Measurements from ENCODE around the gene ITCH.
A peak's percentile ranks its signal among the peaks of the same experiment; 100 is the strongest.
"Not testable (repeated sequence)": the region's sequence is repeated elsewhere in the genome, so short reads cannot be mapped to it uniquely, and the experiment has no call there.

Gene ITCH

GRCh38 chr20:34495307-34495706 lies 132.2 kb downstream of the ITCH start:
- CTCF ChIA-PET = no interaction called here
- H3K36me3 ChIP-seq (ENCODE audit: control insufficient read depth in 4 of 4, insufficient read depth in 4 of 4, low read length in 3 of 4) = peaks cover 18 to 65% (median 31%) of the 10 kb centered on the region in 4 experiments
- POLR2A ChIA-PET = interaction anchor here (0.6 kb wide), 1 partner anchor 238 kb away, joined by 3 read pairs; no protein-coding TSS in a partner anchor
- no peak overlapping the region for H3K27ac ChIP-seq (ENCODE audit: insufficient read depth in 1 of 2, low read depth in 1 of 2, low read length in 2 of 2, poor library complexity in 1 of 2, severe bottlenecking in 2 of 2)
- H3K9me3 ChIP-seq (ENCODE audit: control extremely low read depth in 1 of 5, control insufficient read depth in 4 of 5, insufficient read depth in 2 of 5, low read depth in 1 of 5, low read length in 4 of 5) = peaks cover 0 to 13% (median 4%) of the 10 kb centered on the region in 5 experiments
- no peak overlapping the region for H3K4me3 ChIP-seq (ENCODE audit: control insufficient read depth in 1 of 7, extremely low read depth in 1 of 7, insufficient read depth in 4 of 7, low read depth in 2 of 7, low read length in 6 of 7)
- no peak for DNase-seq
- no peaks in the 10 kb centered on the region for H3K4me1 ChIP-seq (ENCODE audit: control extremely low read depth in 1 of 4, control insufficient read depth in 4 of 4, insufficient read depth in 4 of 4, low read length in 3 of 4)
- 100% methylated on average over 3 of the region's 7 CpGs for WGBS (ENCODE audit: insufficient coverage)
- H3K27me3 ChIP-seq (replicated peaks in 2 of 5; ENCODE audit: control insufficient read depth in 4 of 5, insufficient read depth in 5 of 5, low read length in 4 of 5) = no peaks in the 10 kb centered on the region

GRCh38 chr20:34495916-34496315 lies 132.8 kb downstream of the ITCH start:
- ChIA-PET CTCF (interaction anchor here (1.0 kb wide), 1 partner anchor 27 kb away, joined by 3 read pairs; no protein-coding TSS in a partner anchor), POLR2A (no interaction called here)
- peak in 2 of 3 donors; percentile 54 to 64 for DNase-seq
- peaks cover 0 to 19% (median 7%) of the 10 kb centered on the region in 5 experiments for H3K9me3 ChIP-seq (ENCODE audit: control extremely low read depth in 1 of 5, control insufficient read depth in 4 of 5, insufficient read depth in 2 of 5, low read depth in 1 of 5, low read length in 4 of 5)
- WGBS (ENCODE audit: insufficient coverage) = no CpG with 5 or more reads among the region's 1 CpG
- peaks cover 15 to 66% (median 32%) of the 10 kb centered on the region in 4 experiments for H3K36me3 ChIP-seq (ENCODE audit: control insufficient read depth in 4 of 4, insufficient read depth in 4 of 4, low read length in 3 of 4)
- H3K27me3 ChIP-seq (replicated peaks in 2 of 5; ENCODE audit: control insufficient read depth in 4 of 5, insufficient read depth in 5 of 5, low read length in 4 of 5) = no peaks in the 10 kb centered on the region
- no peak overlapping the region for H3K27ac ChIP-seq (ENCODE audit: insufficient read depth in 1 of 2, low read depth in 1 of 2, low read length in 2 of 2, poor library complexity in 1 of 2, severe bottlenecking in 2 of 2)
- no peaks in the 10 kb centered on the region for H3K4me1 ChIP-seq (ENCODE audit: control extremely low read depth in 1 of 4, control insufficient read depth in 4 of 4, insufficient read depth in 4 of 4, low read length in 3 of 4)
- H3K4me3 ChIP-seq (ENCODE audit: control insufficient read depth in 1 of 7, extremely low read depth in 1 of 7, insufficient read depth in 4 of 7, low read depth in 2 of 7, low read length in 6 of 7) = no peak overlapping the region

GRCh38 chr20:34497596-34497995 lies 134.5 kb downstream of the ITCH start:
- Histone ChIP-seq H3K9me3 (ENCODE audit: control extremely low read depth in 1 of 5, control insufficient read depth in 4 of 5, insufficient read depth in 2 of 5, low read depth in 1 of 5, low read length in 4 of 5) (peaks cover 0 to 21% (median 7%) of the 10 kb centered on the region in 5 experiments), H3K36me3 (ENCODE audit: control insufficient read depth in 4 of 4, insufficient read depth in 4 of 4, low read length in 3 of 4) (peaks cover 13 to 57% (median 27%) of the 10 kb centered on the region in 4 experiments)
- H3K4me3 ChIP-seq (ENCODE audit: control insufficient read depth in 1 of 7, extremely low read depth in 1 of 7, insufficient read depth in 4 of 7, low read depth in 2 of 7, low read length in 6 of 7); POLR2A ChIA-PET; H3K27ac ChIP-seq (ENCODE audit: insufficient read depth in 1 of 2, low read depth in 1 of 2, low read length in 2 of 2, poor library complexity in 1 of 2, severe bottlenecking in 2 of 2); H3K27me3 ChIP-seq (replicated peaks in 2 of 5; ENCODE audit: control insufficient read depth in 4 of 5, insufficient read depth in 5 of 5, low read length in 4 of 5); H3K4me1 ChIP-seq (ENCODE audit: control extremely low read depth in 1 of 4, control insufficient read depth in 4 of 4, insufficient read depth in 4 of 4, low read length in 3 of 4); DNase-seq: not testable (repeated sequence)
- WGBS (ENCODE audit: insufficient coverage) = 95% methylated on average over 6 of the region's 6 CpGs
- CTCF ChIA-PET = interaction anchor here (0.7 kb wide), 1 partner anchor 25 kb away, joined by 3 read pairs; no protein-coding TSS in a partner anchor

GRCh38 chr20:34500823-34501222 lies 137.8 kb downstream of the ITCH start:
- Histone ChIP-seq H3K27me3 (replicated peaks in 2 of 5; ENCODE audit: control insufficient read depth in 4 of 5, insufficient read depth in 5 of 5, low read length in 4 of 5) (no peaks in the 10 kb centered on the region), H3K36me3 (ENCODE audit: control insufficient read depth in 4 of 4, insufficient read depth in 4 of 4, low read length in 3 of 4) (peaks cover 13 to 46% (median 23%) of the 10 kb centered on the region in 4 experiments), H3K9me3 (ENCODE audit: control extremely low read depth in 1 of 5, control insufficient read depth in 4 of 5, insufficient read depth in 2 of 5, low read depth in 1 of 5, low read length in 4 of 5) (peaks cover 0 to 21% (median 7%) of the 10 kb centered on the region in 5 experiments), H3K27ac (ENCODE audit: insufficient read depth in 1 of 2, low read depth in 1 of 2, low read length in 2 of 2, poor library complexity in 1 of 2, severe bottlenecking in 2 of 2) (no peak overlapping the region), H3K4me3 (ENCODE audit: control insufficient read depth in 1 of 7, extremely low read depth in 1 of 7, insufficient read depth in 4 of 7, low read depth in 2 of 7, low read length in 6 of 7) (no peak overlapping the region), H3K4me1 (ENCODE audit: control extremely low read depth in 1 of 4, control insufficient read depth in 4 of 4, insufficient read depth in 4 of 4, low read length in 3 of 4) (no peaks in the 10 kb centered on the region)
- no CpG with 5 or more reads among the region's 1 CpG for WGBS (ENCODE audit: insufficient coverage)
- CTCF ChIA-PET = no interaction called here
- POLR2A ChIA-PET = no interaction called here
- no peak for DNase-seq

- ChIA-PET CTCF (interaction anchor here (1.7 kb wide), 1 partner anchor 8 kb away, joined by 5 read pairs; no protein-coding TSS in a partner anchor), POLR2A (no interaction called here)
- Histone ChIP-seq H3K4me1 (ENCODE audit: control extremely low read depth in 1 of 4, control insufficient read depth in 4 of 4, insufficient read depth in 4 of 4, low read length in 3 of 4) (no peaks in the 10 kb centered on the region), H3K36me3 (ENCODE audit: control insufficient read depth in 4 of 4, insufficient read depth in 4 of 4, low read length in 3 of 4) (peaks cover 12 to 52% (median 37%) of the 10 kb centered on the region in 4 experiments), H3K9me3 (ENCODE audit: control extremely low read depth in 1 of 5, control insufficient read depth in 4 of 5, insufficient read depth in 2 of 5, low read depth in 1 of 5, low read length in 4 of 5) (no peaks in the 10 kb centered on the region), H3K27ac (ENCODE audit: insufficient read depth in 1 of 2, low read depth in 1 of 2, low read length in 2 of 2, poor library complexity in 1 of 2, severe bottlenecking in 2 of 2) (no peak overlapping the region), H3K27me3 (replicated peaks in 2 of 5; ENCODE audit: control insufficient read depth in 4 of 5, insufficient read depth in 5 of 5, low read length in 4 of 5) (no peaks in the 10 kb centered on the region), H3K4me3 (ENCODE audit: control insufficient read depth in 1 of 7, extremely low read depth in 1 of 7, insufficient read depth in 4 of 7, low read depth in 2 of 7, low read length in 6 of 7) (no peak overlapping the region)
- DNase-seq = no peak
- WGBS (ENCODE audit: insufficient coverage) = 100% methylated on average over 2 of the region's 3 CpGs
Measured at GRCh38 chr20:34506480-34506879, 143.4 kb downstream of the ITCH start.

GRCh38 chr20:34507702-34508413 lies 144.8 kb downstream of the ITCH start:
- 100% methylated on average over 2 of the region's 4 CpGs for WGBS (ENCODE audit: insufficient coverage)
- no peak for DNase-seq
- Histone ChIP-seq H3K36me3 (ENCODE audit: control insufficient read depth in 4 of 4, insufficient read depth in 4 of 4, low read length in 3 of 4) (peaks cover 10 to 52% (median 36%) of the 10 kb centered on the region in 4 experiments), H3K27me3 (replicated peaks in 2 of 5; ENCODE audit: control insufficient read depth in 4 of 5, insufficient read depth in 5 of 5, low read length in 4 of 5) (no peaks in the 10 kb centered on the region), H3K27ac (ENCODE audit: insufficient read depth in 1 of 2, low read depth in 1 of 2, low read length in 2 of 2, poor library complexity in 1 of 2, severe bottlenecking in 2 of 2) (no peak overlapping the region), H3K4me1 (ENCODE audit: control extremely low read depth in 1 of 4, control insufficient read depth in 4 of 4, insufficient read depth in 4 of 4, low read length in 3 of 4) (no peaks in the 10 kb centered on the region), H3K4me3 (ENCODE audit: control insufficient read depth in 1 of 7, extremely low read depth in 1 of 7, insufficient read depth in 4 of 7, low read depth in 2 of 7, low read length in 6 of 7) (no peak overlapping the region), H3K9me3 (ENCODE audit: control extremely low read depth in 1 of 5, control insufficient read depth in 4 of 5, insufficient read depth in 2 of 5, low read depth in 1 of 5, low read length in 4 of 5) (no peaks in the 10 kb centered on the region)
- POLR2A ChIA-PET = no interaction called here
- CTCF ChIA-PET = interaction anchor here (1.1 kb wide), 1 partner anchor 14 kb away, joined by 3 read pairs; no protein-coding TSS in a partner anchor

GRCh38 chr20:34510575-34510974 lies 147.5 kb downstream of the ITCH start:
- no peaks in the 10 kb centered on the region for H3K27me3 ChIP-seq (replicated peaks in 2 of 5; ENCODE audit: control insufficient read depth in 4 of 5, insufficient read depth in 5 of 5, low read length in 4 of 5)
- no peak overlapping the region for H3K27ac ChIP-seq (ENCODE audit: insufficient read depth in 1 of 2, low read depth in 1 of 2, low read length in 2 of 2, poor library complexity in 1 of 2, severe bottlenecking in 2 of 2)
- H3K4me1 ChIP-seq (ENCODE audit: control extremely low read depth in 1 of 4, control insufficient read depth in 4 of 4, insufficient read depth in 4 of 4, low read length in 3 of 4) = peaks cover 5 to 13% (median 8%) of the 10 kb centered on the region in 4 experiments
- POLR2A ChIA-PET = no interaction called here
- CTCF ChIA-PET = no interaction called here
- DNase-seq = no peak
- H3K4me3 ChIP-seq (ENCODE audit: control insufficient read depth in 1 of 7, extremely low read depth in 1 of 7, insufficient read depth in 4 of 7, low read depth in 2 of 7, low read length in 6 of 7) = no peak overlapping the region
- no peaks in the 10 kb centered on the region for H3K9me3 ChIP-seq (ENCODE audit: control extremely low read depth in 1 of 5, control insufficient read depth in 4 of 5, insufficient read depth in 2 of 5, low read depth in 1 of 5, low read length in 4 of 5)
- peaks cover 10 to 40% (median 27%) of the 10 kb centered on the region in 4 experiments for H3K36me3 ChIP-seq (ENCODE audit: control insufficient read depth in 4 of 4, insufficient read depth in 4 of 4, low read length in 3 of 4)
- WGBS (ENCODE audit: insufficient coverage) = no CpG with 5 or more reads among the region's 1 CpG

Data from common myeloid progenitor, CD34-positive (primary cell).